Activated naive CD8-positive, alpha-beta T cell treated with anti-CD3 and anti-CD28 coated beads for 36 hours (primary cell): ENCODE data around the gene DNALI1. TPM values are rescaled to one million over a fixed set of nuclear protein-coding genes. Genes with fewer than 3 reads are reported as not detected.
"Not testable (repeated sequence)": the region's sequence is repeated elsewhere in the genome, so short reads cannot be mapped to it uniquely, and the experiment has no call there.

Experiments
- DNase-seq: peaks from one replicate; pipeline ENCODE4 v3.0.0; 2021
- H3K27ac Mint-ChIP-seq: one replicate; pipeline ENCODE4 v1.8.0; 2022; ENCODE audit warnings: mild to moderate bottlenecking, moderate library complexity, mixed read lengths
- H3K27me3 Mint-ChIP-seq: one replicate; pipeline ENCODE4 v1.8.0; 2022; ENCODE audit warnings: mild to moderate bottlenecking, mixed read lengths
- H3K36me3 Mint-ChIP-seq: one replicate; pipeline ENCODE4 v1.8.0; 2021; ENCODE audit warnings: mild to moderate bottlenecking, mixed read lengths
- H3K4me1 Mint-ChIP-seq: one replicate; pipeline ENCODE4 v1.8.0; 2021; ENCODE audit warnings: mixed read lengths
- H3K4me3 Mint-ChIP-seq: one replicate; pipeline ENCODE4 v1.8.0; 2022; ENCODE audit warnings: mild to moderate bottlenecking, moderate library complexity, mixed read lengths
- H3K9me3 Mint-ChIP-seq: one replicate; pipeline ENCODE4 v1.8.0; 2022; ENCODE audit warnings: mixed read lengths
- total RNA-seq, 2 experiments: library from RNA; stranded (reverse); gene quantifications; one replicate each; pipeline ENCODE4 v1.2.3, GENCODE V29; 2021

Gene DNALI1
- total RNA-seq, 2 experiments from 2014 or later: not detected

- Mint-ChIP-seq H3K9me3 (no peaks in the 10 kb centered on the region), H3K4me1 (no peaks in the 10 kb centered on the region), H3K36me3 (peaks cover 30% of the 10 kb centered on the region), H3K4me3 (no peak overlapping the region), H3K27me3 (no peaks in the 10 kb centered on the region), H3K27ac (no peak overlapping the region)
- DNase-seq: no peak
Measured at GRCh38 chr1:37564892-37565291, 8.2 kb downstream of the DNALI1 start.

GRCh38 chr1:37567023-37567422 lies 10.3 kb downstream of the DNALI1 start:
- DNase-seq: no peak
- H3K4me1 Mint-ChIP-seq: peaks cover 16% of the 10 kb centered on the region
- H3K27me3 Mint-ChIP-seq: no peaks in the 10 kb centered on the region
- no peak overlapping the region for H3K27ac Mint-ChIP-seq
- no peaks in the 10 kb centered on the region for H3K9me3 Mint-ChIP-seq
- no peak overlapping the region for H3K4me3 Mint-ChIP-seq
- H3K36me3 Mint-ChIP-seq: peaks cover 42% of the 10 kb centered on the region

DNA sequence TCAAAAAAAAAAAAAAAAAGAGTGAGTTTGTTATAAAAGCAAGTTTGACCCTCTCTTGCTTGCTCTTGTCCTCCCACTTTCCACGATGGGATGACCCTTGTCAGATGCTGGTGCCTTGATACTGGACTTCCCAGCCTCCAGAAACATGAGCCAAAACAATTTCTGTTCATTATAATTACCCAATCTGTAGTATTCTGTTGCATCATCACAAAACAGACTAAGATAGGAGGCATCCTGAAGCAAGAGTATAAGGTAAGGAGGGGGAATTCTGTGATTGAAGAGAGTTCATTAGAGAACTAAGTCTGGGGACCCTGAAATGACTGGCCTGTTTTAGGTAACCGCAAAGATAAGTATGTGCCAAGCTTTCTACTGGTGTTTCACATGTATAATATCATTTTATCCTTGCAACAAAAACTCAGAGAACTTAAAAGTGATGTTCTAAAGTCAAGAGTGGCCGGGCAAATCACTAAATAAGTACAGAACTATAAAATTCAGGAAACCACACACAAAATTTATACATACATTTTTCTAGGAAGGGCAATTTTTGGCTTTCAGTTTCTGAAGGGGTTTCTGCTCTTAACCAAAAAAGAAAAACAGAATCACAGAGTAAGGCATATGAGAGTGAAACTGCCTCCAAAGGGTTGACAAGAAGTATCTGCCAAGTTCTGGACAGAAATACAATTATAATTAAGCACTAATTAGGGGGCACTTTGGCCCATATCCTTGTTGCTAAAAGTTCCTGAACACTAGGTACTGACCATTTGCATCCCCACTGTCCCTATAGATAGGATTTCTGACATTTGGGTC lies 14.0 kb downstream of the DNALI1 start:
- H3K27me3 Mint-ChIP-seq: no peaks in the 10 kb centered on the region
- H3K27ac Mint-ChIP-seq: peak overlapping the region; percentile 88
- H3K4me3 Mint-ChIP-seq: no peak overlapping the region
- DNase-seq: no peak
- H3K36me3 Mint-ChIP-seq: peaks cover 64% of the 10 kb centered on the region
- H3K4me1 Mint-ChIP-seq: peaks cover 34% of the 10 kb centered on the region
- no peaks in the 10 kb centered on the region for H3K9me3 Mint-ChIP-seq

GRCh38 chr1:37574834-37575480 lies 18.2 kb downstream of the DNALI1 start:
- Mint-ChIP-seq H3K27ac (peak overlapping the region; percentile 17), H3K27me3 (no peaks in the 10 kb centered on the region), H3K9me3 (no peaks in the 10 kb centered on the region), H3K4me1 (peaks cover 50% of the 10 kb centered on the region), H3K4me3 (no peak overlapping the region), H3K36me3 (peaks cover 48% of the 10 kb centered on the region)
- DNase-seq: no peak

DNA sequence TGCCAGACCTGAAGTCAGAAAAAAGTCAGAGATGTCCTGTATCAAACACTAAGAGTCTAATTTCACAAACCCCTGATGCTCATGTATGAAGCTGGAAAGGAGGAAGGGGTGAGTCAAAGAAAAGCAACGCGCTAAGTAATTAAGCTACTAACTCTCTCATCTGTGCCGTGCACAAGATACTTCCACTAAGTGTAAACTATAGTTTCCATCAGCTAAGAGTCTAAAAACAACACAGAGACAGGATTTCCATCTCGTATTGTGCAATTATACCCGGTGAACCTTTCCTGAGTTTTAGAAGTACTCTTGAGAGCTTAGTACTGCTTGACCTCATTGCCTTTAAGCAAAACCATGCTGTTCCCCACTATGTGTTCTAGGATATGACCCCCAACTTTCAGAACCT lies 19.0 kb downstream of the DNALI1 start:
- no peaks in the 10 kb centered on the region for H3K27me3 Mint-ChIP-seq
- H3K36me3 Mint-ChIP-seq: peaks cover 48% of the 10 kb centered on the region
- DNase-seq: no peak
- H3K4me1 Mint-ChIP-seq: peaks cover 47% of the 10 kb centered on the region
- no peak overlapping the region for H3K4me3 Mint-ChIP-seq
- no peaks in the 10 kb centered on the region for H3K9me3 Mint-ChIP-seq
- H3K27ac Mint-ChIP-seq: peak overlapping the region; percentile 65

DNA sequence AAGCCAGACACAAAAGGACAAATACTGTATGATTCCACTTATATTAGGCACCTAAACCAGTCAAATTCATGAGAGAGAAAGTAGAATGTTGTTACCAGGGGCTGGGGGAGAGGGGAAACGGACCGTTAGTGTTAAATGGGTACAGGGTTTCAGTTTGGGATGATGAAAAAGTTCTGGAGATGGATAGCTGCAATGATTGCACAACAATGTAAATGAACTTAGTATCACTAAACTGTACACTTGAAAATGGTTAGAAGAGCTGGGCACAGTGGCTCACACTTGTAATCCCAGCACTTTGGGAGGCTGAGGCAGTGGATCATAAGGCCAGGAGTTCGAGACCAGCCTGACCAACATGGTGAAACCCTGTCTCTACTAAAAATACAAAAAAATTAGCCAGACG lies 27.8 kb downstream of the DNALI1 start:
- not testable (repeated sequence) for H3K9me3 Mint-ChIP-seq, H3K27me3 Mint-ChIP-seq, H3K4me3 Mint-ChIP-seq, DNase-seq, H3K27ac Mint-ChIP-seq
- H3K36me3 Mint-ChIP-seq: peaks cover 17% of the 10 kb centered on the region
- H3K4me1 Mint-ChIP-seq: peaks cover 11% of the 10 kb centered on the region

GRCh38 chr1:37588939-37589338 lies 32.2 kb downstream of the DNALI1 start:
- H3K4me1 Mint-ChIP-seq: peaks cover 27% of the 10 kb centered on the region
- no peak for DNase-seq
- H3K4me3 Mint-ChIP-seq: no peak overlapping the region
- H3K9me3 Mint-ChIP-seq: no peaks in the 10 kb centered on the region
- H3K27ac Mint-ChIP-seq: no peak overlapping the region
- peaks cover 19% of the 10 kb centered on the region for H3K36me3 Mint-ChIP-seq
- H3K27me3 Mint-ChIP-seq: no peaks in the 10 kb centered on the region

DNA sequence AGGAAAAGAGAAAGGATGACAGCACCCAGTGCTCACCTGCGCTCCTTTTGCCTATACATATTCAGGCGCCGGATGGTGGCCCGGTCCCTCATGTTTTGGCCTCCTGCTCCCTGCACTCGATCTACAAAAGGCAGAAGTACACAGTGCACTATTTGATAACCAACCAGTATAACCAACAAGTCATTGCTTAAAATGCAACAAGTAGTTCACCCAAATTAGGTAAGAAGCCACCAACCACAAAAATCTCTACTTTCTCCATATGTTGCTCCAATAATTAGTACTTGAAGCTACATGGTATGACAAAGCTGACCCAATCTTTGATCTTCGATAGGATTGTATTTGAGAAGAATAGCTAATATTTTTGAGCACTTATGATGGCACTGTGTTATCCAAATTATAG lies 37.0 kb downstream of the DNALI1 start:
- H3K4me3 Mint-ChIP-seq: peak overlapping the region; percentile 50
- no peak overlapping the region for H3K27ac Mint-ChIP-seq
- peaks cover 26% of the 10 kb centered on the region for H3K36me3 Mint-ChIP-seq
- peaks cover 30% of the 10 kb centered on the region for H3K4me1 Mint-ChIP-seq
- no peaks in the 10 kb centered on the region for H3K9me3 Mint-ChIP-seq
- no peaks in the 10 kb centered on the region for H3K27me3 Mint-ChIP-seq
- no peak for DNase-seq

DNA sequence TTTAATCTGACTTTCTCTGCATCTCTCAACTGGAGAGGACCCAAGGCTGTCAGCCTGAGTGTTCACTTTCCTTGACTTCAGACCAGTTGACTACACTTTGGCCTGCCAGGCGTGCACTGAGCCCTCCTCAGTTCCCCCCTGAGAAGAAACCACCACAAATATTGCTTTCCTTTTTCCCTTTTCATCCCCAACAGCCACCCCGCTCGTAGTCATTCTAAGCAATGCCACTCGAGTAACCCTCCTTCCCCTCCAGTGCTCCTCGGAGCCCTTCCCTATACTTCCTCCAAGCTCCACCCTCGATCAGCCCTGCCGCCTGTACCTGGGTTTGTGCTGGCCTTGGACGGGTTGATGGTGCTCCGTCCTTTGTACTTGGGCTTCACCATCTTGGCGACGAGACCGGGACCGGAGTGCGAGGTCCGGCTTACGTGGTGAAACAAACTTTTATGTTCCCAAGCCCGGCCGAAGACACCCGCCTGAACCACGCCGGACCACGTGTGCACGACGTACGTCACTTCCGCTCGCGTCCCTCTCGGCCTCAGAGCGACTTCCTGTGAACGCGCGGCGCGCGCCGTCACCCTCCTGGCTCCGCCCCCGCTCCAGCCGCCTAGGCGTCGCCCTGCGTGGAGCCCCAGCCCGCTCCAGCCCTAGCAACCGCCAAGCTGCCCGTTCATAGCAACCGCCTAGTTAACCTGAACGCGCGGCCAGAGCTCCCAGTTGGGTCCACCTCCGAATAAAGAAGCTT lies 38.9 kb downstream of the DNALI1 start, which contains the start of gene GNL2:
GNL2 (minus strand) TSS at position 498 of the 742 bp plus-strand sequence; CDS start at position 383, 115 bp downstream.
- H3K4me3 Mint-ChIP-seq: peak within 1 kb of the TSS; percentile 97
- no peaks in the 10 kb centered on the region for H3K27me3 Mint-ChIP-seq
- peak within 1 kb of the TSS; percentile 99 for H3K27ac Mint-ChIP-seq
- H3K4me1 Mint-ChIP-seq: peaks cover 30% of the 10 kb centered on the region
- peaks cover 22% of the 10 kb centered on the region for H3K36me3 Mint-ChIP-seq
- H3K9me3 Mint-ChIP-seq: no peaks in the 10 kb centered on the region
- peak; percentile 98 for DNase-seq

- Mint-ChIP-seq H3K9me3 (no peaks in the 10 kb centered on the region), H3K27ac (peak overlapping the region; percentile 99)
- no peak for DNase-seq
Measured at GRCh38 chr1:37596182-37596667, 39.5 kb downstream of the DNALI1 start.

GRCh38 chr1:37599940-37600339 lies 43.2 kb downstream of the DNALI1 start:
- H3K4me3 Mint-ChIP-seq: no peak overlapping the region
- no peaks in the 10 kb centered on the region for H3K9me3 Mint-ChIP-seq
- peaks cover 11% of the 10 kb centered on the region for H3K27me3 Mint-ChIP-seq
- peaks cover 12% of the 10 kb centered on the region for H3K4me1 Mint-ChIP-seq
- H3K27ac Mint-ChIP-seq: no peak overlapping the region
- peaks cover 7% of the 10 kb centered on the region for H3K36me3 Mint-ChIP-seq
- no peak for DNase-seq

More at GRCh38 chr1:37596182-37596667, 39.5 kb downstream of the DNALI1 start:
- peaks cover 17% of the 10 kb centered on the region for H3K36me3 Mint-ChIP-seq
- no peaks in the 10 kb centered on the region for H3K27me3 Mint-ChIP-seq
- H3K4me1 Mint-ChIP-seq: peaks cover 30% of the 10 kb centered on the region
- peak overlapping the region; percentile 97 for H3K4me3 Mint-ChIP-seq

DNA sequence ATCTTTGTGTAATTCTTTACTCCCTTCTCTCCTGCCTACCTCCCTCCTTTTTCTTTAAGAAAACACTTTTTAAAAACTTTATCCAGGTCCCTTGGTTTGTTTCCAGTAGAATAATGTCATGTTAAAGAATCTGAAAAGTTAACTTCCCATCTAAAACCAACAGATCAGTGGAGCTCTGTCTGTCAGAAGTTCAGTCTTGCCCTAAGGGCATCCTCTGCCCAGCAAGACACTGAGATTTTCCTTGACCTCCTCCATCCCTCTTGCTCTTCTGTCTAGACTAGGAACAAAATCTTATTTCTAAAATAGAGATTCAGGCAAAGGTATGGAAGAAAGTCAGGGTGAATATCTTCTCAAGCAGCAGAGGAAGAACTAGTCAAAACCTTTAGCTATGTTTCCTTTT lies 44.7 kb downstream of the DNALI1 start:
- peaks cover 7% of the 10 kb centered on the region for H3K4me1 Mint-ChIP-seq
- no peak overlapping the region for H3K4me3 Mint-ChIP-seq
- no peaks in the 10 kb centered on the region for H3K9me3 Mint-ChIP-seq
- DNase-seq: no peak
- H3K36me3 Mint-ChIP-seq: no peaks in the 10 kb centered on the region
- no peak overlapping the region for H3K27ac Mint-ChIP-seq
- peaks cover 11% of the 10 kb centered on the region for H3K27me3 Mint-ChIP-seq

GRCh38 chr1:37602750-37603694 lies 46.3 kb downstream of the DNALI1 start:
- H3K27ac Mint-ChIP-seq: no peak overlapping the region
- no peak overlapping the region for H3K4me3 Mint-ChIP-seq
- DNase-seq: no peak
- H3K4me1 Mint-ChIP-seq: peaks cover 5% of the 10 kb centered on the region
- H3K27me3 Mint-ChIP-seq: peaks cover 11% of the 10 kb centered on the region
- H3K9me3 Mint-ChIP-seq: no peaks in the 10 kb centered on the region
- no peaks in the 10 kb centered on the region for H3K36me3 Mint-ChIP-seq

GRCh38 chr1:37605061-37605650 lies 48.4 kb downstream of the DNALI1 start:
- no peak for DNase-seq
- no peaks in the 10 kb centered on the region for H3K9me3 Mint-ChIP-seq
- no peak overlapping the region for H3K27ac Mint-ChIP-seq
- no peaks in the 10 kb centered on the region for H3K36me3 Mint-ChIP-seq
- peaks cover 5% of the 10 kb centered on the region for H3K4me1 Mint-ChIP-seq
- no peak overlapping the region for H3K4me3 Mint-ChIP-seq
- peaks cover 11% of the 10 kb centered on the region for H3K27me3 Mint-ChIP-seq
